GM21367 (cell line): ENCODE data around the gene CDK15.
"Not testable (repeated sequence)": the region's sequence is repeated elsewhere in the genome, so short reads cannot be mapped to it uniquely, and the experiment has no call there.

Experiments
- ATAC-seq: cut with Tn5 transposase; IDR thresholded peaks from one replicate; pipeline ENCODE4 v1.9.1; 2021; ENCODE audit not compliant: unreplicated experiment

CDK15 gene

GRCh38 chr2:201828220-201828619 lies 21.9 kb downstream of the CDK15 start:
- no peak for ATAC-seq

- ATAC-seq, result no peak
Measured at GRCh38 chr2:201830666-201831065, 24.3 kb downstream of the CDK15 start.

- no peak for ATAC-seq
Measured at GRCh38 chr2:201831469-201831868, 25.1 kb downstream of the CDK15 start.

GRCh38 chr2:201833781-201834180 lies 27.4 kb downstream of the CDK15 start:
- ATAC-seq, result no peak

GRCh38 chr2:201835066-201835465 lies 28.7 kb downstream of the CDK15 start:
- ATAC-seq, result no peak

- no peak for ATAC-seq
Measured at GRCh38 chr2:201837391-201837790, 31.1 kb downstream of the CDK15 start.

GRCh38 chr2:201837824-201838431 lies 31.6 kb downstream of the CDK15 start:
- no peak for ATAC-seq

GRCh38 chr2:201839727-201840126 lies 33.4 kb downstream of the CDK15 start:
- no peak for ATAC-seq

- no peak for ATAC-seq
Measured at GRCh38 chr2:201840726-201841125, 34.4 kb downstream of the CDK15 start.

GRCh38 chr2:201842131-201842860 lies 36.0 kb downstream of the CDK15 start:
- ATAC-seq, result no peak

GRCh38 chr2:201844922-201845321 lies 38.6 kb downstream of the CDK15 start:
- ATAC-seq, result not testable (repeated sequence)

GRCh38 chr2:201847481-201847880 lies 41.1 kb downstream of the CDK15 start:
- ATAC-seq, result no peak

- no peak for ATAC-seq
Measured at GRCh38 chr2:201852462-201852861, 46.1 kb downstream of the CDK15 start.

GRCh38 chr2:201852878-201853415 lies 46.6 kb downstream of the CDK15 start:
- no peak for ATAC-seq

- no peak for ATAC-seq
Measured at GRCh38 chr2:201854221-201854801, 48.0 kb downstream of the CDK15 start.

- no peak for ATAC-seq
Measured at GRCh38 chr2:201854841-201855240, 48.5 kb downstream of the CDK15 start.

- ATAC-seq, result no peak
Measured at GRCh38 chr2:201855356-201855755, 49.0 kb downstream of the CDK15 start.

GRCh38 chr2:201857326-201857725 lies 51.0 kb downstream of the CDK15 start:
- ATAC-seq, result no peak

GRCh38 chr2:201858281-201859184 lies 52.2 kb downstream of the CDK15 start:
- ATAC-seq, result no peak

- no peak for ATAC-seq
Measured at GRCh38 chr2:201859949-201860348, 53.6 kb downstream of the CDK15 start.

GRCh38 chr2:201860636-201861066 lies 54.3 kb downstream of the CDK15 start:
- ATAC-seq, result peak; percentile 67
